SKM-1 treated with dmso at 0.1 percent for 144 hours (cell line): Measurements from ENCODE around the gene MPRIP.

ENCODE experiments used
- DNase-seq: peaks from one replicate; lab custom pipeline; 2025; ENCODE audit not compliant: unreplicated experiment; lab: John Stamatoyannopoulos, UW

MPRIP gene

GRCh38 chr17:17106756-17107155 lies 64.5 kb downstream of the MPRIP start:
- no peak for DNase-seq

GRCh38 chr17:17107281-17107680 lies 65.0 kb downstream of the MPRIP start:
- DNase-seq: no peak

DNA sequence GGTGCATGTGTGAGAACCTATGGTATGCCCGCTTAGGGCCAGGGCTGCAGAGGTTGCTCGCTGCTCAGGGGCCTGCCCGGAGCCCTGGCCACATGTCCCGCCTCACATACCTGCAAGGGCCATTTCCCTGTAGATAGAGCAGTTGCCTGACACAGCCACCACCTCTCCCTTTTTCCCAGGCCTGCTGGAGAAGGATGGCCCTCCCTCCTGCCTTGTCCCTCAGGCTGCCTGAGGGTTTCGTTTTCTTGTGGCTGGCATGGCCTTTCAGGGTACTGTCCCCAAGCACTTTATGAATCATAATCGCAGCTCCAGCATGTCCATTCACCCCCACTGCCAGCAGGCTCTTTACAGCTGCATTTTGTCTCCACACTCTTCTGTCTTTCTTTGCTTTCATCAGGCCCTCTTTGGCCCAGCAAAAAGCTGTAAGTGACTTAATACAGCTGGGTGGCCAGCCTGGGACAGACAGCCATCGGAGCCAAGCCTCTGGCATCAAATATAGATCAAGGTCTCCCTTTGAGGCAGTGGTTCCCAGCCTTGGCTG lies 65.7 kb downstream of the MPRIP start:
- no peak for DNase-seq

DNA sequence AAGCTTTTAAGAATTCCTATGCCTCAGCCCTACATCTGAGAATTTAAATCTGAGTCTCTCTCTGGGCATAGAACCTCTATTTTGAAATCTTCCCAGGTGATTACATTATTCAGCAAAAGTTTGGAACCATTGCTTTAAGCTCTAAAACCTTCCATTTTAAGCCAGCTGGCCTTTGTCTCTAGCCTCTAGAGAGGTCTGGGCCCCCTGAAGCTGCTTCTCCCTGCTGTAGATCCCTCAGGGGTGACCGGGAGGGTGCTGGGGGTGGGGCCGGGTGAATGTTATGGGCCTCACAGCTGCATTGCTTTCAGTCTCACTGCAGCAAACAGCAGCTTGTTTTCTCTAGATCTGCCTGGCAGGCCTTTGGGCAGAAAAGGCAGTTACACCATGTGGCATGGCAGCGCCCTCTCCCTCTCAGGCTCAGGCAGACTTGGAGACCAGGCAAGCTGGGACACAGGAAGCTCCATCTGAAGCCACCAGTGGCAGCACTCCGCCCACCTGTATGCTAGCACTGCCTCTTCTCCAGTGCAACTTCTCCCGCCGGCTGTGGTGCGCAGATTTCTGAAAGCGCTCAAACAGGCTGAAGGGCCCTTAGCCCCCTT lies 66.3 kb downstream of the MPRIP start:
- DNase-seq: no peak

- DNase-seq: no peak
These were observed 67.0 kb downstream of the MPRIP start for GRCh38 chr17:17109256-17109655.

DNA sequence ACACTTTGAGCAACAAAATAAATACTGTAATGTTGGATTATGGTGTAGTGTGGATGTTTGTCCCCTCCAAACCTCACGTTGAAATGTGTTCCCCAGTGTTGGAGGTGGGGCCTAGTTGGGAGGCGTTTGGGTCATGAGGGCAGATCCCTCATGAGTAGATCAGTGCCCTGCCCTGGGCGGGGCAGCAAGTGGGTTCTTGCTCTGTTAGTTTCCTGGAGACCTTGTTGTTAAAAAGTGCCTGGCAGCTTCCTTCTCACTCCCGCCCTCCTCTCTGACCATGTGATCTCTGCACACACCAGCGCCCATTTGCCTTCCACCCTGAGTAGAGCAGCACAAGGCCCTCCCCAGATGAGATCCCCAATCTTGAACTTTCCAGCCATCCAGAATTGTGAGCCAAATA lies 67.7 kb downstream of the MPRIP start:
- no peak for DNase-seq

GRCh38 chr17:17110520-17110919 lies 68.3 kb downstream of the MPRIP start:
- DNase-seq: no peak

DNA sequence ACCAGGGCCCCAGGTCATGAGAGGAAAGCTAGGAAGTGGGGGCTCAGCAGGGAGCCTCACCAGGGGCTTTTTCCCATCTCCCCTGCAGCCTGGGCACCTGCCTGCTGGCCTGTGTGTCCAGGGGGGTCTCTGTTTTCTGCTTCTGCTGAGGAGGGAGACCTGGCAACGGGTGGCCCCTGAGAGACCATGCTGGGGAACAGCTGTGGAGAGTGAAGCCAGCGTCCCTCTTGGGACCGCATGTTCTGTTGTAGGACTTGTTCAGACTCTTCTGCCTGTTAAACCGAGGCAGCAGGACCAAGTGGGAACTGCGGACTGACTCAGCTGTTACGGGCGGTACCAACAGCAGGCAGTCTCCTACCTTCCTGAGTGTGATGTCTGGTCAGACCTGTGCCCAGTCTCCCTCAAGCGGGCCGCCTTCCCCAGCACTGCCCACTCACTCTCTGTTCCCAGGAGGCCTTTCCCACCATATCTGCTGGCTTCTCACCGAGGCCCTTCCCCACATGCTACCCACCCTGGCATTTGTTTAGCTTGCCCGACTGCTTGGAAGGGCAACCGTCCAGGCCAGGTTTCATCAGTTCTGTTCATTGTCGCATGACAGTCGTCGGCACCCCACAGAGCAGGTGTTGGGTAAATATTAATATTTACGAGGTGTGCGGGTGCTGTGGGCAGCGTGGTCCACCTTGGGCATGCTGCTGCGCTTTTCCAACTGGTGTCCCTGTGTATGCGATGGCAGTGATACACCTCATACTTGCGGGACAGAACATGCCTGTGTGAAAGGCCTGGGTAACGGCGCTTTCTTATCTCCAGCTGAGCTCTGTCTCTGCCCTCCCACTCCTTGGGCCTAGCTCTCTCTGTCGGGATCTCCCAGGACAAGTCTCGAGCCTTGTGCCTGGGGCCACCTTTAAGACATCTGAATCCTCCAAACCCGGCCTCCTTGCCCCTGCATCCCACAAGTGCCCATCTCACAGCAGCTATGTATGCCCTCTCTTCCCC lies 69.4 kb downstream of the MPRIP start:
- DNase-seq: no peak

- DNase-seq: no peak
These were observed 70.5 kb downstream of the MPRIP start for GRCh38 chr17:17112628-17113200.

GRCh38 chr17:17114592-17115225 lies 72.5 kb downstream of the MPRIP start:
- no peak for DNase-seq

- no peak for DNase-seq
These were observed 73.4 kb downstream of the MPRIP start for GRCh38 chr17:17115620-17116019.

- no peak for DNase-seq
These were observed 74.1 kb downstream of the MPRIP start for GRCh38 chr17:17116406-17116805.

DNA sequence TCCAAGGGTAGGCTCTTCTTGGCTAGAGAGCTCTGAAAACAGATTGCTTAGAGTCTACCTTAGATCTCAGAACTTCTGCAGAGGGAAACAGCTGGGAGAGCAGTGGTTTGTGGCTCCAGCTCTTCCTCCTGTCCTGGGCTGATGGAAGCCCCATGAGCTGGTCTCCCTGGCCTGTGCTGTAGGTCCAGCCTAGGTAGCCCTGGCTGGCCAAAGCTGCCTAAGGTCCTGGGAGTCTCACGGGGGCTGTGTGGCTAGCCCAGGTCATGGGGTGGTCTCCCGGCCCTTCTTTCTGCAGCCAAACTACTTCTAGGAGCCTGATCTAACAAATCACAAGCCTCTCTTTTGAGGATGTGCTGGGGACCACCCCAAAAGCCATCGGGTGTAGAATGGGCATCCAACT lies 75.7 kb downstream of the MPRIP start:
- DNase-seq: no peak

DNA sequence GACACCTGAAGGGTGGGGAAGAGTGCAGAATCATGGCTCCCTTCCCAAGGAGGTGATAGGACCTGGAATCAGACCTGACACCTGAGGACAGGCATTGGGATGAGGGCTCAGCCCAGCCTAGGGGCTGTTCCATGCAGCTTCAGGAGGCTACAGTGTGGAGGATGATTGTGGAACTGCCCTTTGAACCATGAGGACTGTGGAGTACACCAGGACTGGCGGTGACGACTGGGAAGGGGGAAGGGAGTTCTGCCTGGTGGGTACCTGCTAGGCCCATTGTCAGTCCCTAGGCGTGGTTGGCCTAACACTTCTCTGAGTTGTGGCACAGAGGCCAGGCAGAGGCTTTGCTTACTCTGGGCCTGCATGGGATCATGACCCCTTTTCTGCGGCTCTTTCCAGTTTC lies 76.1 kb downstream of the MPRIP start:
- DNase-seq: no peak

GRCh38 chr17:17119106-17119505 lies 76.8 kb downstream of the MPRIP start:
- DNase-seq: no peak

- DNase-seq: no peak
These were observed 77.3 kb downstream of the MPRIP start for GRCh38 chr17:17119533-17119932.

DNA sequence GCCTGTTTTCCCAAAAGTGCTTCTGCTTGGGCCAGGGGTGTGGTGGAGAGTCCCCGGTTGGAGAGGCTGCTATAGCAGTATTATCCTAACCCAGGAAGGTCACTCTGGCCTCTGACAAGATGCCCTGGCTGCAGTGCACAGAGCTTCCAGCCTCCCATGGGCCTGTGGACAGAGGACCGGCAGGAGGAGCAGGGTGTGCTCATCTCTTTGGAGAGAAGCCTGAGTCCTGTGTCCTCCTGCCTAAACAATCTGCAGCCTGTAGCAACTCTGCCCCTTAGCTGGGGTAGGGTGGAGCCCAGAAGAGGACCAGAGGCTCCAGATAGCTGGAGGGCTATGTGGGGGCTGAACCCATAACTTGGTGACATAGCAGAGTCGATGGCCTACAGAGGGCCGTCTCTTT lies 78.0 kb downstream of the MPRIP start:
- DNase-seq: no peak

DNA sequence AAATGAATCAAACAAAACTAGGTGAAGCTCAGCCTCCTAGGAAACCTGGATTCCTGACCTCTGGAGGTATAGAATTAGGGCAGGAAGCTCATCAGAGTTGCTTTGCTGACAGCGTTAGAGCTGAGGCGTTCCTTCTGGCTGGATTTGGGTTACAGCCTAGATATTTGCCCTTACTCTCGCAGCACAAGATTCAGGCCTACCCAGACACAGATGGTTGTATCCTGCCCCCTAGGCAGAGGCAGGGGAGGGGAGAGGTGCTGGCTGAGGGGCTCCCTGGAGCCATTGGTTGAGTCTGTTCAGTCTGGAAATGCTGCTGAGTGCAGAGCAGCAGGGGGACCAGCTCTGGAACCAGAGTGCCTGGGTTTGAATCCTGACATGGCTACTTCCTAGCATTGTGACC lies 78.4 kb downstream of the MPRIP start:
- no peak for DNase-seq

GRCh38 chr17:17121162-17121561 lies 78.9 kb downstream of the MPRIP start:
- DNase-seq: no peak

- DNase-seq: no peak
These were observed 80.7 kb downstream of the MPRIP start for GRCh38 chr17:17122781-17123483.

DNA sequence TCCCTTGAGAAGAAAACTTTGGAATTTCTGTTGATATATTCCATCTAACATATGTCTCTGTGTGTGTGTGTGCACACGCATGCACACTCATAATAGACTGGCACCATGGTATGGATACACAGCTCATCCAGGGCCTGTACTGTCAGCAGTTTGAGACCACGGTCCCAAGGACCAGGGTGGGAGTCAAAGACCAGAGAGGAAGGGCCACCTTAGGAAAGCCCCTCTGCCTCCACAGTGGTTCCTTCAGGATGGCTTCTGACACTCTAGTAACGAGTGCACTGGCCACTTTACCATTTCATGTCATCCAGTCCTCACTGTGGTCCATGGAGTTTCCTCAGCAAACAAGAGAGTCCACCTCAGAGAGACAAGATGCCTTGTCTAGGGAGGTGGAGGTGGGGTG lies 82.1 kb downstream of the MPRIP start:
- DNase-seq: no peak
